NT2/D1 (cell line): ENCODE results near the gene TSPAN1.

Source experiments
- SUZ12 ChIP-seq: IDR thresholded peaks from 2 replicates; pipeline ENCODE4 v1.6.1; 2011; ENCODE audit not compliant: insufficient read length, insufficient read depth; ENCODE audit errors: extremely low read depth
- YY1 ChIP-seq: IDR thresholded peaks from 2 replicates; pipeline ENCODE4 v1.6.1; 2011; ENCODE audit not compliant: insufficient read length, insufficient read depth
- ZNF274 ChIP-seq: IDR thresholded peaks from 2 replicates; pipeline ENCODE4 v1.6.1; 2011; ENCODE audit warnings: mild to moderate bottlenecking, low read depth, low read length

GRCh38 chr1:46137916-46138315 is 37.0 kb upstream of the TSPAN1 start:
- no peak for TF ChIP-seq ZNF274
- no peak for TF ChIP-seq YY1
- TF ChIP-seq SUZ12, result no peak
